ENCODE measurements around the gene SPATA31E1.

DNA sequence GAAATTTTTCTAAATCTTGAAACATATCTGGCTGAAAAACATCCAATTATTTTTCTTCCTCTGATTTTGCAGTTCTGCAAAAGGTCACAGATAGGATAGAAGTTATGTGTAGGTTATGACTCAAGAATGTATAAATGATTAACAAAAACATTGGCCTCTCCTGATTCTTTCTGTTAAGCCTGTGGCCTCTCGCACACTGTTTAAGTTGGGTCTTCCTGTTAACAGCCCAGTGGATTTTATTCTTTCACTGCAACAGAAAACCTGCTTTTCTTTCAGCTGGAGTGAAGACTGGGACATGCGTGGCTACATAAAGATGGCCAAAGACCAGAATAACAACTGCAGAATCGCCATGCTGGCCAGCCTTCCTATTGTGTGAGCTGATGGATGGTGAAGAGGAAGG lies 17.1 kb upstream of the SPATA31E1 start:
- TF ChIP-seq TAF1 (IDR thresholded peaks at IDR 0.05; ENCODE audit: borderline replicate concordance, low read depth, low read length): no peak
- no peak for TF ChIP-seq POLR2A (IDR thresholded peaks at IDR 0.05; ENCODE audit: low read depth, low read length)

Data from GM12892 (cell line).